Neutrophil (primary cell): Measurements from ENCODE around the gene ANKRD50.

Experiments used
- H3K27ac ChIP-seq: fragments of 200-600 bp; sonication (generic); 2 replicates; pipeline ENCODE4 v1.5.1; 2016; ENCODE audit warnings: mild to moderate bottlenecking, moderate library complexity
- H3K27me3 ChIP-seq: fragments of 200-600 bp; sonication (generic); 2 replicates; pipeline ENCODE4 v1.6.0; 2016; ENCODE audit warnings: mild to moderate bottlenecking
- H3K36me3 ChIP-seq: fragments of 200-600 bp; sonication (generic); 2 replicates; pipeline ENCODE4 v1.5.1; 2017
- H3K4me1 ChIP-seq, 2 experiments: fragments of 200-600 bp in 1 of 2; sonication (generic) in 1 of 2; 1 replicate in 1 of 2; 2 replicates in 1 of 2; pipeline versions ENCODE4 v1.5.1 to v1.6.1; 2013 to 2016; ENCODE audit warnings: low read depth in 1 of 2, low read length in 1 of 2, mild to moderate bottlenecking in 1 of 2, moderate library complexity in 1 of 2; ENCODE audit not compliant: control insufficient read depth in 1 of 2, insufficient read depth in 1 of 2
- H3K4me3 ChIP-seq, 2 experiments: fragments of 200-600 bp in 1 of 2; sonication (generic) in 1 of 2; 1 replicate in 1 of 2; 2 replicates in 1 of 2; pipeline ENCODE4 v1.5.1; 2013 to 2016; ENCODE audit warnings: low read depth in 1 of 2, low read length in 1 of 2, mild to moderate bottlenecking in 1 of 2, moderate library complexity in 1 of 2
- H3K9me3 ChIP-seq: fragments of 200-600 bp; sonication (generic); 2 replicates; pipeline ENCODE4 v1.5.1; 2016
- CTCF ChIP-seq: fragments of 200-600 bp; sonication (generic); IDR thresholded peaks from 2 replicates; pipeline ENCODE4 v1.5.1; 2016; ENCODE audit warnings: antibody characterized with exemption

ANKRD50 gene

GRCh38 chr4:124712372-124713184 lies at the start of gene ANKRD50:
Gene ANKRD50, minus strand, starts transcription at chr4:124712732. Its CDS starts 2,221 bp downstream, at chr4:124710511.
- peak within 1 kb of the TSS; percentile 76 to 87 for H3K4me3 ChIP-seq
- peak within 1 kb of the TSS; percentile 75 for H3K27ac ChIP-seq

GRCh38 chr4:124757126-124757525 lies 44.6 kb upstream of the ANKRD50 start:
- TF ChIP-seq CTCF, result no peak
- H3K27ac ChIP-seq, result no peak overlapping the region
- H3K9me3 ChIP-seq, result no peaks in the 10 kb centered on the region

More at GRCh38 chr4:124712372-124713184, at the start of gene ANKRD50:
- peaks cover 27 to 30% of the 10 kb centered on the region in 2 experiments for H3K4me1 ChIP-seq
- no peaks in the 10 kb centered on the region for H3K36me3 ChIP-seq
- TF ChIP-seq CTCF, result no peak
- H3K9me3 ChIP-seq, result no peaks in the 10 kb centered on the region
- no peaks in the 10 kb centered on the region for H3K27me3 ChIP-seq

GRCh38 chr4:124754681-124755080 lies 42.1 kb upstream of the ANKRD50 start:
- Histone ChIP-seq H3K36me3 (no peaks in the 10 kb centered on the region), H3K4me3 (no peak overlapping the region), H3K27me3 (no peaks in the 10 kb centered on the region), H3K4me1 (no peaks in the 10 kb centered on the region), H3K9me3 (no peaks in the 10 kb centered on the region), H3K27ac (no peak overlapping the region)
- no peak for TF ChIP-seq CTCF

More at GRCh38 chr4:124757126-124757525, 44.6 kb upstream of the ANKRD50 start:
- Histone ChIP-seq H3K27me3 (no peaks in the 10 kb centered on the region), H3K36me3 (no peaks in the 10 kb centered on the region), H3K4me3 (no peak overlapping the region), H3K4me1 (no peaks in the 10 kb centered on the region)

GRCh38 chr4:124753941-124754581 lies 41.5 kb upstream of the ANKRD50 start:
- Histone ChIP-seq H3K36me3 (no peaks in the 10 kb centered on the region), H3K4me1 (no peaks in the 10 kb centered on the region), H3K27ac (no peak overlapping the region), H3K9me3 (no peaks in the 10 kb centered on the region), H3K27me3 (no peaks in the 10 kb centered on the region), H3K4me3 (no peak overlapping the region)
- TF ChIP-seq CTCF, result no peak

GRCh38 chr4:124749421-124749820 lies 36.9 kb upstream of the ANKRD50 start:
- Histone ChIP-seq H3K4me3 (no peak overlapping the region), H3K9me3 (no peaks in the 10 kb centered on the region), H3K36me3 (no peaks in the 10 kb centered on the region), H3K27me3 (no peaks in the 10 kb centered on the region), H3K27ac (no peak overlapping the region), H3K4me1 (no peaks in the 10 kb centered on the region)
- no peak for TF ChIP-seq CTCF
